HG03060 (cell line): Measurements from ENCODE around the gene SETD2.
"Not testable (repeated sequence)": the region's sequence is repeated elsewhere in the genome, so short reads cannot be mapped to it uniquely, and the experiment has no call there.

ENCODE experiments used
- ATAC-seq: cut with Tn5 transposase; IDR thresholded peaks from one replicate; pipeline ENCODE4 v1.9.1; 2021; ENCODE audit warnings: low read depth, moderate number of reproducible peaks; ENCODE audit not compliant: unreplicated experiment

Gene SETD2, protein sequence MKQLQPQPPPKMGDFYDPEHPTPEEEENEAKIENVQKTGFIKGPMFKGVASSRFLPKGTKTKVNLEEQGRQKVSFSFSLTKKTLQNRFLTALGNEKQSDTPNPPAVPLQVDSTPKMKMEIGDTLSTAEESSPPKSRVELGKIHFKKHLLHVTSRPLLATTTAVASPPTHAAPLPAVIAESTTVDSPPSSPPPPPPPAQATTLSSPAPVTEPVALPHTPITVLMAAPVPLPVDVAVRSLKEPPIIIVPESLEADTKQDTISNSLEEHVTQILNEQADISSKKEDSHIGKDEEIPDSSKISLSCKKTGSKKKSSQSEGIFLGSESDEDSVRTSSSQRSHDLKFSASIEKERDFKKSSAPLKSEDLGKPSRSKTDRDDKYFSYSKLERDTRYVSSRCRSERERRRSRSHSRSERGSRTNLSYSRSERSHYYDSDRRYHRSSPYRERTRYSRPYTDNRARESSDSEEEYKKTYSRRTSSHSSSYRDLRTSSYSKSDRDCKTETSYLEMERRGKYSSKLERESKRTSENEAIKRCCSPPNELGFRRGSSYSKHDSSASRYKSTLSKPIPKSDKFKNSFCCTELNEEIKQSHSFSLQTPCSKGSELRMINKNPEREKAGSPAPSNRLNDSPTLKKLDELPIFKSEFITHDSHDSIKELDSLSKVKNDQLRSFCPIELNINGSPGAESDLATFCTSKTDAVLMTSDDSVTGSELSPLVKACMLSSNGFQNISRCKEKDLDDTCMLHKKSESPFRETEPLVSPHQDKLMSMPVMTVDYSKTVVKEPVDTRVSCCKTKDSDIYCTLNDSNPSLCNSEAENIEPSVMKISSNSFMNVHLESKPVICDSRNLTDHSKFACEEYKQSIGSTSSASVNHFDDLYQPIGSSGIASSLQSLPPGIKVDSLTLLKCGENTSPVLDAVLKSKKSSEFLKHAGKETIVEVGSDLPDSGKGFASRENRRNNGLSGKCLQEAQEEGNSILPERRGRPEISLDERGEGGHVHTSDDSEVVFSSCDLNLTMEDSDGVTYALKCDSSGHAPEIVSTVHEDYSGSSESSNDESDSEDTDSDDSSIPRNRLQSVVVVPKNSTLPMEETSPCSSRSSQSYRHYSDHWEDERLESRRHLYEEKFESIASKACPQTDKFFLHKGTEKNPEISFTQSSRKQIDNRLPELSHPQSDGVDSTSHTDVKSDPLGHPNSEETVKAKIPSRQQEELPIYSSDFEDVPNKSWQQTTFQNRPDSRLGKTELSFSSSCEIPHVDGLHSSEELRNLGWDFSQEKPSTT (N-terminal part only)

DNA sequence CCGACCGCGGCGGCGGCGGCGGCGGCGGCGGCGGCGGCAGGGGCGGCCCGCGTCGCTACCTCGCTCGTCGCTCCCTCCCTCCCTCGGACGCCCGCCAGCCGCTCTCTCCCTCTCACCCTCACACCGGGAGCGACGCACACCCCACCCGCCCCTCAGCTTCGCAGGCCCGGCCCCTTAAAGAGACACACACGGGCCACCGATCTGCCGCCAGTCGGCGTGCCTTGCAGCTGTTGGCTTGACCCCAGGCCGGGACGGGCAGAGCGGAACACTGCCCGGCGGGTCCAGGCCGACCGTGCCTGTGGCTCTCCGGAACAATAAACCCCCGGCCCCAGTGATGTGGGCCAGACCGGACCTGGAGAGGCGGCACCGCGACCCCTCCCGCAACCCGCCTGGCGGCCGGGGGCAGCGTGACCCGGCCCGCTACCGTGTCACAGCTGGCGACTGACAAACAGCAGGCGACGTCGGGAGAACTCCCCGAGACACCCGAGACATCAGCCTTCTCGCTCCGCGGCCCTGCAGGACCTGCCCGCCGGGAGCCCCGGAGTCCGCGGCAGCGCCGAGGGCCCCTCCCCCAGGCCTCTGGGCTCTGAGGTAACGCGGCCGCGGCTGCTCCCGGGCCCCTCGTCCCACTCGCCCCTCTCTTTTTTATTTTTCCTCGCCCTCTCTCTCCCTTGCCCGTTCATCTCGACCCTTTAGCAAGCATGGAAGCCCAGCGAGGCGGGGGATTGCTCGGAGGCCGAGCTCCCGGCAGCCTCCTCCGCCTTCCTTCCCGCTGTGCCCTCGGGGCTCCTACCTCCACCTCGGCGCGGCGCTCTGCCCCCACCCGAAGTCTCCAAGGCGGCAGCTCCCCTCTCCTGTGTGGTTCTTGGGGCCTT is at the start of gene SETD2:
SETD2 (minus strand) TSS at position 107 of the 875 bp plus-strand sequence. CDS start 189 bp downstream, outside the sequence.
- peak; percentile 34 for ATAC-seq

DNA sequence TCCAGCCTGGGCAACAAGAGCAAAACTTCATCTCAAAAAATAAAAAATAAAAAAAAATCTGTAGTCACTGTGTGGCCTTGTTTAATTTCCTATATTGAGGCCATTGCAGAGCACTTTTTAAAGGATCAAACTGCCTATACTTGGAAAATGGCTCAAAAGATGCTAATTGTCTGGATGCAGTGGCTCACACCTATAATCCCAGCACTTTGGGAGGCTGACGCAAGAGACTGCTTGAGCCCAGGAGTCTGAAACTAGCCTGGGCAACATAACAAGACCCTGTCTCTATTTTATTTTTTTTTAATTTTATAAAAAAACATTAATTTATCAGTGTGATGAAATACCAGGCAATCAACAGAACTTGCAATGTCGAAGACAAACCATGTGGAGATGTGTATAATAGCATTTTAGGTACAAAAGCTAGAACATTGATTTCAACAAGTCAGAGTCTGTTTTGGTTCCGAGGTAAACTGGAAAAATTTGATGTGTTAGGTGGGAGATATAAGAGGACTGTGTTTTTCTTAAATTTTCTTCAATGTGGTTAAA is 47.0 kb upstream of the SETD2 start:
- ATAC-seq: no peak

DNA sequence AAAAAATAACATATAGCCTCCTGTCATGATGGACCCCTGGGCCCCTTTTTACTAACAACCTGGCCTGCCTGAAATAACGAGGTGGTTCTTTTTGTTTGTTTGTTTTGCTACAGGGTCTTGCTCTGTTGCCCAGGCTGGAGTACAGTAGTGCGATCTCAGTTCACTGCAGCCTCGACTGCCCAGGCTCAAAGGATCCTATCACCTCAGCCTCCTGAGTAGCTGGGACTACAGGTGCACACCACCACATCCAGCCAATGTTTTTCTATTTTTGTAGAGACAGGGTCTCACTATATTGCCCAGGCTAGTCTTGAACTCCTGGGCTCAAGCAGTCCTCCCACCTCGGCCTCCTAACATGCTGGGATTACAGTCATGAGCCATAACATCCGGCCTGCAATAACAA is 42.1 kb upstream of the SETD2 start:
- not testable (repeated sequence) for ATAC-seq

DNA sequence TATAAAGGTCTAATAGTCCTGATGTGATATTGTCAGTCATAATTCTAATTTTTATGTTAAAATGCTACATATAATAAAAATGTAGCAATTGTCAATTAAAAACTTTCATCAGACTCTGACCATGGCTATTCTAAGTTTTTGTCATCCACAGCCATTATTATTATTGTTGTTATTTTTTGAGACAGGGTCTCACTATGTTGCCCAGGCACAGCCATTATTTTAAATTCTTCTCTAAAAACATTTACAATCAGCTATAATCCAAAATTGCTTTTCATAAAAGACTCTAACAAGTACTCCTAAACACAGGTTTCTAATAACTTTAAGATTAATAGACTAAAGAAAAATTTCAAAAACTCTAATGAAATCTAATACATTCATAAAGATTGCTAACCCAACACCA is 41.0 kb upstream of the SETD2 start:
- ATAC-seq: no peak

DNA sequence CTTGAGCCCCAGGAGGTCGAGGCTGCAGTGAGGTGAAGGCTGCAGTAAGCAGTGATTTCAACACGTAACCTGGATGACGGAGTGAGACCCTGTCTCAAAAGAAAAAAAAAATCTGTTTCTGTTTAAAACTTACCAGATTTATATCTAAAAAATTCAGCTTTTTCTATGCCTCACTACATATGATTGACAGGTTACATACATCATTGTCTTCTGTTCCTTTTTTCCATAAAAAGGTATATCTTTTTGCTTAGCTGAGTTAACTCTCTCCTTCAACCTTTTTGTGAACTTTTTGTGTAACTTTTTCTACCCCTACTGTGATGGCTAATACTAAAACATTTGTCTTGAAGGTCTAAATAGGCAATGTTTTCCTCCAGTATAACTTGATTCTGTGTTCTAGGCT is 38.6 kb upstream of the SETD2 start:
- ATAC-seq: no peak

DNA sequence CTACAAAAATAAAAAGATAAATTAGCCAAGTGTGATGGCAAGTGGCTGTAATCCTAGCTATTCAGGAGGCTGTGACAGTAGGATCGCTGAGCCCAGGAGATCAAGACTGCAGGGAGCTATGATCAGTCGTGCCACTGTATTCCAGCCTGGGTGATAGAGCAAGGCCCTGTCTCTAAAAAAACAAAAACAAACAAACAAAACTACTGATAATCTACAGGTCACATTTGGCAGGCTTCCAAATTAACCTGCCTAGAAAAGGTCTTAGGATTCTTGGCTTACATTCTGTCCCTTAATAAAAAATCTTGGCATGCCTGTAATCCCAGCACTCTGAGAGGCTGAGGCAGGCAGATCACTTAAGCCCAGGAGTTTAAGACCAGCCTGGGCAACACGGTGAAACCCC is 33.4 kb upstream of the SETD2 start:
- no peak for ATAC-seq

DNA sequence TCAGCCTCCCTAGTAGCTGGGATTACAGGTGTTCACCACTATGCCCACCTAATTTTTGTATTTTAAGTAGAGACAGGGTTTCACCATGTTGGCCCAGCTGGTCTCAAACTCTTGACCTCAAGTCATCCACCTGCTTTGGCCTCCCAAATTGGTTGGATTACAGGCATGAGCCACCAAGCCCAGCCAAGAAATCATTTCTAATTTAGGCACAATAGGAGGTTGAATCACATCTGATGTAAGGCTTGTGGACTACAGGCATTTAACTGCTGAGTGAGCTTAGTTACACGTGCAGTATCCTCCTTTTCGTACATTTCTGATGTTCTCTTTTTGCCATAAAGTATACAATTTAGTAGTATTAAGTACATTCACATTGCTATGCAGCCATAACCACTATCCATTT is 31.1 kb upstream of the SETD2 start:
- ATAC-seq: no peak

DNA sequence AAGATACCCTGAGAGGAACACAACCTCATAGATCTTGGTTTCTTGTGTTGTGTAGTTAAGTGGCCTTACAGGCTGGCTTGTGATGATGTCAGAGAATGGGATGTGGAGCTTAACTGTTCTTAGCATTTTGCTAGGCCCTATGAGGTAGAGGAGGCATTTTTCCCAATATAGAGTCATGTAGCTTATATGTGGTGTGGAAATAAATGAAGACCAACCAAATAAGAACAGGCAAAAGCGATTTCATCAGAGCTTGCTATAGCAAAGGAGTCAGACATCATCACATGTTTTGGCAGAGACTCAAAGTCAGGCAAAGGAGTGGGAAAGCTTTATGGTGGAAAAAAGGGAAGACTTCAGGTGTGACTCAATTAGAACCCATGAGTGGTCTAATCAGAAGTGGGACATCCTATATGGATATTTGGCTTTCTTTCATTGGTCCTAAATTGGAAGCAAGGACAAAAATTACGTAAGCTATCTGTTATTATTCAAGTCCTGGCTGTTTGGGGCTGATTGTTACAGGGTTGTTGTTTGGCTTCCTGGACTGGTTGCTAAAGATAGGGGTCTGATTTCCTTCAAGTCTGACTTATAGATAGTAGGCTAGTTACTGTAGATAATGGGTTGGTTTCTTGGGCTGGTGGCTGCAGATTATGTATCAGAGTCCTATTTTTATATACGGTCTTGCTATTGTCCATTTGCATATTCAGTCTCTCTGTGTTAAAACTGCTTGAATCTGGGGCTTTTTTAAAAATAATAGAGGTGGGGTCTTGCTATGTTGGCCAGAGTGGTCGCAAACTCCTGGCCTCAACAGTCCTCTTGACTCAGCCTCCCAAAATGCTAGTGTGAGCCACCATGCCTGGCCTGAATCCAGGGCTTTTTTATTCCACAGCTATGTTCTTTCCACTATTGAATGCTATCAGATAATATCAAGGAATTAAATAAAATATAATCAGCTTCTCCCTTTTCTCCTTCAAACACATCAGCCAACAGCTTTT is 30.3 kb upstream of the SETD2 start:
- no peak for ATAC-seq

DNA sequence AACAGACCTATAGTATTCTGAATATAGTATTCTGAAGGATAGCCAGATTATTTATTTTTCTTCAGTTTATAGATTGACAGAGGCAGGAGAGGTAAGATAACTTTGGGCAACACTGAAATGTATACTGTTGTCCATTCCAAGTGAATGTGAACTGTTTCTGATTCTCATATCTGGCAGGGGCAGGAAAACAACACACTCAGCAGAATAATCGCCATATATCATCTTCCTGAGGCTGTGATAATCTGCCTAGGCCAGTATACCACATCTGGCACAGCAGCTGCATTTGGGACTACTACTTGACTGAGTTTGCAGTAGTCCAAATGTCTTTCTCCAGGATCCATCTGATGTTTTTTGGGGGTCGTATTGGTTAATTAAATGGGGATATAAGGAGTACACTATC is 22.4 kb upstream of the SETD2 start:
- no peak for ATAC-seq

DNA sequence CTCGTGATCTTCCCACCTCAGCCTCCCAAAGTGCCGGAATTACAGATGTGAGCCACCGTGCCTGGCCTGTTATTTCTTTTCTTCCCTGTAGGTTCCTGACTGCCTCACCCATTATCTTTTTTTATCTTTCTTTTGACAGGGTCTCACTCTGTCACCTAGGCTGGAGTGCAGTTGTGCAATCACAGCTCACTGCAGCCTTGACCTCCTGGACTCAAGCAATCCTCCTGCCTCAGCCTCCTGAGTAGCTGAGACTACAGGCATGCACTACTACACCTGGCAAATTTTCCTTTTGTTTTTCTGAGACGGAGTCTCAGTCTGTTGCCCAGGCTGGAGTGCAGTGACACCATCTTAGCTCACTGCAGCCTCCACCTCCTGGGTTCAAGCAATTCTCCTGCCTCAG is 17.8 kb upstream of the SETD2 start:
- not testable (repeated sequence) for ATAC-seq

DNA sequence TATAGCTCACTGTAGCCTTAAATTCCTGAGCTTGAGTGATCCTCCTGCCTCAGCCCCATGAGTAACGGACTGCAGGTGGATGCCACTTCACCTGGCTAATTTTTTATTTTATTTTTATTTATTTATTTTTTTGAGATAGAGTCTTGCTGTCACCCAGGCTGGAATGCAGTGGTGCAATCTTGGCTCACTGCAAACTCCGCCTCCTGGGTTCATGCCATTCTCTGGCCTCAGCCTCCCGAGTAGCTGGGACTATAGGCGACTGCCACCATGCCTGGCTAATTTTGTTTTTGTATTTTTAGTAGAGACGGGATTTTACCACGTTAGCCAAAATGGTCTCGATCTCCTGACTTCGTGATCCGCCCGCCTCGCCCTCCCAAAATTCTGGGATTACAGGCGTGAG is 16.1 kb upstream of the SETD2 start:
- ATAC-seq: not testable (repeated sequence)

DNA sequence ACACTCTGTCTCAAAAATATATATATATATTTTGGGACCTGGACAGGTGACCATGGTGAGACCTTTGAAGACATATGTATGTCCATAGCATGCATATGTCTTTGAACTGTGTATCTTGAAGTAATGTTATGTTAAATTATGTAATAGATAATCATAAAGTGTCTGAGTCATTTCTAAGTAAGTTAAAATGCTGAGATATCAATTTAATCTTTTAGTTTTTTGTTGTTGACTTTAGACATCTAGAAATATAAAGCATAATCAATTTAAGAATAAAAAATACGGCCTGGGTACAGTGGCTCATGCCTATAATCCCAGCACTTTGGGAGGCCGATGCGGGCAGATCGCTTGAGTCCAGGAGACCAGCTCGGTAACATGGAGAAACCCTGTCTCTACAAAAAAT is 12.7 kb upstream of the SETD2 start:
- no peak for ATAC-seq

DNA sequence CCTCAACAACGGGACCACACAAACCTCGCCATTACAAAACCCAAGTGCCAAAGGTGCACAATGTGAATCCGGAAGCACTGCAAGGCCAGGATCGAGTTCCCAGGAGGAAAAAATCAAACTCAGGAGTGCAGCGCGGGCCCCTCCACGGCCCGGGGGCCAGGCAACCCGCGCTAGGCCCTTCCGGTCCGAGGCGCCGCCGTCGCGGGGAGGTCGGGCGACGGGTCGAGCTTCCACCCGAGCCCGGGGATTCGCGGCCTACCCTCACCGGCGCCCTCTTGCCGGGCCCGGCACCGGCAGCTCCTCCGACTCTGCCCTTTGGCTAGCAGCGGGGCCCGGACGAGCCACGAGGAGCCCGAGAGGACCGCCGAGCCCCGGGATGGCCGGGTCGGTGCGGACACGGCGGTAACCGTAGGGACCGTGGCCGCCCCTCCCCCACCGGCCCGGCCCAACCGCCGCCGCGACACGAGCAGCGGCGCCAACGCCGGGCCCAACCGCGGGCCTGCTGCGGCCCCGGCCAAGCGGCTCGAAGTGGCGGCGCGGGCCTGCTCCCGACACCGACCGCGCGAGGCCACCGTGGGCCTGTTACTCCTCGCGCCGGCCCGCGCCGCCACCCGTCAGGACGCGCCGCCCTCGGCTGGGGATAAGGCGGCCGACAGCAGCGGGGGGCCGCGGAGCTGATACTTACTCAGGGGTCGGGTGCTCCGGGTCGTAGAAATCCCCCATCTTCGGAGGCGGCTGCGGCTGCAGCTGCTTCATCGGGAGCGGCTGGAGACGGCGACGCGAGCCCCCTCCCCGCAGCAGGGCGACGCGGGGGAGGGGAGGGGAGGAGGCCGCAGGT is 525 bp downstream of the SETD2 start:
- no peak for ATAC-seq

DNA sequence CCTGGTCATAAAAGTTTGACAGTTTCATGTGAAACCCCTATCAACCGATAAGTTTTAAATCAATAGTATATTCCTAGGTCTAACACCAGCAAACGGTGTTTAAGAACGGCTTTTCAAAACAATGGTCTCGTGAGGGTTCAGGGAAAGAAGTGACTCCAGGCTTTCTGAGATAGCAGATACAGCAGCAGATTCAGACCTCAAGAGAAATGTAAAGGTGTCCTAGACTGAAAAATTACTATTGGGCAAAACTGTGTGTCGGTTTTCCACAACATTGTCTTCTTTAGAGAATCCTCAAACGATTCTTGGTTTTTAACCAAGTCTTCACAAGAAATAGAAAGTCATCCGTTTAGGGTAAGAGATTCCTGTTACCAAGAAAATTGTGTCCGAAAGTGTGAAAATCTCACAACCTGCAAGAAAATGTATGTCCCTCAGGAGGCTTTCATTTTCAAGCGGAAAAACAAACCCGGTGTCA is 1.2 kb downstream of the SETD2 start:
- no peak for ATAC-seq

DNA sequence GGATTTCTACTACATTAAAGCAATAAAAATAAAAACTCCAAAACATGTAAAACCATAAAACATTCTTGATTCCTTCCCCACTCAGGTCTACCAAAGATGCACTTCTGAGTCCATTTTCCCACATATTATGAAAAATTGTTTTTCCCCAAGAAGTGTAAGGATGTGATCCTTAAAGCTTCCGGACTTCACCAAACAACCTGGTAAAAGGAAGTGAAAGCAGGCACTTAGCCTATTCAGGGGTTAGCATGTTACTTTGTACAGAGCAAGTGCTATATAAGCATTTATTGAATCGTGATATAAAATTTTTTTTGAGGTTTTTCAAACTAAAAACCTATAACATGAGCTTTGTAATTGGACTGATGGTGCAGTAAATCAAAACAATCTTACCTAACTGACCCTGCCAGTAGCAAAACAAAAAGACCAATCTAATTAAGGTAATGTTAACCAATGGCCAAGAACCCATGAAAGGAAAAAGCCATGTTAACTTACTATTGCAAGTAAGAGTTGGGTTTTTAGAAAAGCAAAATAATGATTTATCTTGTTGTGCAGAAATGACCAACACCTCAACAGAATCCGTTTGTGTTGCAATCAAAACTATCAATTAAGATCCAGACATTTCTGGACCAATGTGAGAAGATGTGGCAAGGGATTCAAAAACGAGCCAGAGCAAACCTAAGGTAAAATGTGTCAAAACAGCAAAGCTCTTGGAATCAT is 1.8 kb downstream of the SETD2 start:
- no peak for ATAC-seq

DNA sequence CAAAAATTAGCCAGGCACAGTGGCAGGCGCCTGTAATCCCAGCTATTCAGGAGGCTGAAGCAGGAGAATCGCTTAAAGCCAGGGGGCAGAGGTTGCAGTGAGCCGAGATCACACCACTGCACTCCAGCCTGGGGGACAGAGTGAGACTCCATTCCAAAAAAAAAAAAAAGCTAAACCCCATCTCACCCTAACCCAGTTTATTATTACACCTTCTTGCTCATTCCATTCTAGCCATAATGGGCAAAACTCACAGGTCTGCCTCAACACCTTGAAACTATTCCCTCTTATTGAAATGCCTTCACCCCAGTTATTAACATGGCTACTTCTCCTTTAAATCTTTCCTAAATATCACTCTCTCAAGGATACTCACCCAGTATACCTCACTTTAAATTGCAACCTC is 4.1 kb downstream of the SETD2 start:
- ATAC-seq: no peak

DNA sequence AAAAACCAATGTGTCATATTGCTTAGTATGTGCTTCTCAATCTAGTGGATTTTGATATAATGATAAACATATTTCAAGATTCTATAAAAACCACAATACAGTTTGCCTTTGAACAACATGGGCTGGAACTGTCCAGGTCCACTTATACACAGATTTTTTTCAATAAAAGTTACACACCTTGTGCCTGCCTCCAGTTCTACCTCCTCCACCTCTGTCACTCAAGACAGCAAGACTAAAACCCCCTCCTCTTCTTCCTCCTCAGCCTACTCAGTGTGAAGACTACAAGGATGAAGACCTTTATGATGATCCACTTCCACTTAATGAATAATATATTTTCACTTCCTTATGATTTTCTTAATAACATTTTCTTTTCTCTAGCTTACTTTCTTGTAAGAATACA is 5.7 kb downstream of the SETD2 start:
- no peak for ATAC-seq
